HepG2 (cell line): ENCODE data around the gene ADSS1. TPM values are rescaled to one million over a fixed set of nuclear protein-coding genes. Genes with fewer than 3 reads are reported as not detected.

ENCODE experiments used
- ATAC-seq: fragments of 200-7000 bp; cut with Tn5 transposase; 3 replicates; pipeline ENCODE4 v1.9.1; 2020; ENCODE audit warnings: mild to moderate bottlenecking, moderate library complexity
- BruUV-seq: library from RNA; stranded (reverse); fragments of 400-500 nt; replicated peaks from 2 replicates; lab custom pipeline; 2021; lab: Mats Ljungman, UMichigan
- CTCF ChIA-PET: fragments of 300-600 bp; formaldehyde crosslinking; extraction: SDS; loops from one replicate; lab custom pipeline; 2021; ENCODE audit warnings: low total read pairs, inconsistent platforms, low intra/inter-chr PET ratio; lab: Yijun Ruan, JAX
- POLR2A ChIA-PET: fragments of 350-600 bp; sonication (Branson Sonifier 250); formaldehyde crosslinking; loops from one replicate; lab custom pipeline; 2020; ENCODE audit warnings: antibody characterized with exemption, inconsistent platforms; lab: Yijun Ruan, JAX
- DNase-seq: peaks from one replicate; pipeline ENCODE4 v3.0.0-alpha.2; 2015; ENCODE audit warnings: low spot score
- FAIRE-seq: peaks from 3 replicates; lab custom pipeline; 2011; peaks lifted over from hg19 to GRCh38; lab: Jason Lieb, UNC
- H2AFZ ChIP-seq: one replicate; pipeline ENCODE4 v1.6.1; 2011; ENCODE audit warnings: low read length, inconsistent platforms
- H3K27ac ChIP-seq: fragments of 300-600 bp; 3 replicates; pipeline ENCODE4 v1.8.0; 2011; ENCODE audit warnings: mixed run types, mild to moderate bottlenecking, mixed read lengths, low read length, inconsistent platforms; ENCODE audit not compliant: insufficient read depth; ENCODE audit errors: extremely low read length
- H3K27me3 ChIP-seq, 2 experiments: fragments of 200-600 bp in 1 of 2; 2 replicates in 1 of 2; 3 replicates in 1 of 2; pipeline versions ENCODE4 v1.6.0 to v1.8.0; 2011; ENCODE audit warnings: low read length in 2 of 2, mild to moderate bottlenecking in 2 of 2, moderate library complexity in 2 of 2, inconsistent platforms in 1 of 2; ENCODE audit not compliant: insufficient read depth in 2 of 2, control insufficient read depth in 1 of 2
- H3K36me3 ChIP-seq, 2 experiments: fragments of 200-600 bp in 1 of 2; replicated peaks in 1 of 2; 2 replicates in 1 of 2; 3 replicates in 1 of 2; pipeline versions ENCODE4 v1.5.1 to v1.8.0; 2011; ENCODE audit warnings: low read length in 2 of 2, inconsistent platforms in 1 of 2; ENCODE audit not compliant: insufficient read depth in 2 of 2, control insufficient read depth in 1 of 2
- H3K4me1 ChIP-seq: 2 replicates; pipeline ENCODE4 v1.5.1; 2012; ENCODE audit warnings: low read length, inconsistent platforms; ENCODE audit not compliant: insufficient read depth
- H3K4me2 ChIP-seq: 2 replicates; pipeline ENCODE4 v1.6.0; 2011; ENCODE audit warnings: low read depth, low read length, inconsistent platforms
- H3K4me3 ChIP-seq, 3 experiments: fragments of 200-600 bp in 1 of 3; sonication (generic), shearing (Covaris generic) in 1 of 3; replicated peaks in 1 of 3; 2 replicates each; pipeline ENCODE4 v1.5.1; 2011 to 2016; ENCODE audit warnings: low read length in 3 of 3, inconsistent platforms in 2 of 3, low read depth in 2 of 3, mild to moderate bottlenecking in 2 of 3, control low read depth in 1 of 3, mixed read lengths in 1 of 3; ENCODE audit not compliant: insufficient read depth in 1 of 3
- H3K79me2 ChIP-seq: one replicate; pipeline ENCODE4 v1.6.1; 2011; ENCODE audit warnings: low read length, inconsistent platforms; ENCODE audit not compliant: insufficient read depth
- H3K9ac ChIP-seq: 2 replicates; pipeline ENCODE4 v1.6.0; 2011; ENCODE audit warnings: mild to moderate bottlenecking, low read depth, low read length, inconsistent platforms; ENCODE audit not compliant: insufficient read depth
- H3K9me3 ChIP-seq: 2 replicates; pipeline ENCODE4 v1.5.1; 2012; ENCODE audit warnings: mild to moderate bottlenecking, low read length
- H4K20me1 ChIP-seq: 2 replicates; pipeline ENCODE4 v1.6.0; 2011; ENCODE audit warnings: inconsistent platforms, mild to moderate bottlenecking, low read length, moderate library complexity; ENCODE audit not compliant: insufficient read depth
- AKAP8 ChIP-seq: sonication (generic); formaldehyde crosslinking; IDR thresholded peaks from 2 replicates; pipeline ENCODE4 v1.5.1; 2020; ENCODE audit warnings: mild to moderate bottlenecking, missing genetic modification reagents
- RARA ChIP-seq: IDR thresholded peaks from 2 replicates; pipeline ENCODE4 v1.6.1; 2016; ENCODE audit warnings: missing genetic modification reagents, missing compliant biosample characterization
- TFDP1 ChIP-seq: IDR thresholded peaks from 2 replicates; pipeline ENCODE4 v1.6.1; 2016; ENCODE audit warnings: missing compliant biosample characterization, missing genetic modification reagents, borderline replicate concordance
- TRAFD1 ChIP-seq: sonication (generic); formaldehyde crosslinking; IDR thresholded peaks from 2 replicates; pipeline ENCODE4 v1.5.1; 2020; ENCODE audit warnings: missing genetic modification reagents, mild to moderate bottlenecking, borderline replicate concordance
- ZBTB7B ChIP-seq: sonication (generic); formaldehyde crosslinking; IDR thresholded peaks from 2 replicates; pipeline ENCODE4 v1.4.0; 2020; ENCODE audit warnings: missing genetic modification reagents
- ZHX1 ChIP-seq: sonication (generic); formaldehyde crosslinking; IDR thresholded peaks from 2 replicates; pipeline ENCODE4 v1.8.1; 2022; ENCODE audit warnings: low read depth, mild to moderate bottlenecking, missing genetic modification reagents
- ZNF264 ChIP-seq: sonication (generic); formaldehyde crosslinking; IDR thresholded peaks from 2 replicates; pipeline ENCODE4 v1.4.0; 2020; ENCODE audit warnings: missing genetic modification reagents
- ZNF629 ChIP-seq: sonication (generic); formaldehyde crosslinking; conservative IDR thresholded peaks from 2 replicates; pipeline ENCODE4 v1.5.0; 2020; ENCODE audit warnings: missing genetic modification reagents
- ZNF720 ChIP-seq: sonication (generic); formaldehyde crosslinking; IDR thresholded peaks from 2 replicates; pipeline ENCODE4 v1.4.0; 2020; ENCODE audit warnings: missing genetic modification reagents
- WGBS: methylation state at CpG from one replicate; pipeline ENCODE4 v1.1.6; 2017; ENCODE audit warnings: low lambda C conversion rate; 5-methylcytosine and 5-hydroxymethylcytosine counted together
- in situ Hi-C: cut with HindIII; loops from 2 replicates; pipeline ENCODE4 v1.10.0; 2017; ENCODE audit warnings: low pct_unique_long_range_greater_than_20kb; ENCODE audit not compliant: extremely low pct_ligation_motif_present
- intact Hi-C: fragments of 100-400 bp; cut with micrococcal nuclease; formaldehyde crosslinking; loops from one replicate; pipeline ENCODE4 v1.10.0; 2022; ENCODE audit not compliant: unreplicated experiment
- polyA plus RNA-seq, 8 experiments: library from polyadenylated mRNA; depleted of rRNA in 3 of 8; stranded (reverse) in 7 of 8; unstranded in 1 of 8; fragments of >200 nt; fragmentation: Illumina TruSeq in 4 of 8; extraction: Trizol in 4 of 8; gene quantifications; 2 replicates each; pipeline versions ENCODE4 v1.2.1 to v1.2.3, GENCODE V29; 2011 to 2016; ENCODE audit warnings: low read depth in 4 of 8, missing spikeins in 1 of 8, mixed read lengths in 1 of 8; ENCODE audit not compliant: insufficient read depth in 1 of 8
- total RNA-seq, 5 experiments: library from RNA; depleted of rRNA; stranded (reverse); fragments of >200 nt; fragmentation: Illumina TruSeq; extraction: Trizol; gene quantifications; 2 replicates each; pipeline ENCODE4 v1.2.3, GENCODE V29; 2016; ENCODE audit warnings: low read depth in 1 of 5

Gene ADSS1
- total and polyA plus RNA-seq, 2 of the 13 experiments (the other 11 are each of a cell fraction or from before 2014, with no cell fraction given), result 1.0 to 36.7 TPM

- intact Hi-C loops, result no loop called here
- TF ChIP-seq ZNF629 (no peak), AKAP8 (CRISPR knock-in tag) (peak; percentile 82)
- TF ChIP-seq, all 625 proteins: peak for 1
- no CpG with 5 or more reads among the region's 6 CpGs for WGBS
- Histone ChIP-seq H2AFZ (no peak overlapping the region), H3K36me3 (no peaks in the 10 kb centered on the region; a peak in 1 of 5 replicates), H3K27me3 (no peaks in the 10 kb centered on the region), H3K27ac (peak overlapping the region; percentile 79), H4K20me1 (no peaks in the 10 kb centered on the region), H3K9ac (no peak overlapping the region), H3K4me2 (no peak overlapping the region), H3K4me1 (peaks cover 70% of the 10 kb centered on the region), H3K9me3 (no peaks in the 10 kb centered on the region), H3K79me2 (no peaks in the 10 kb centered on the region), H3K4me3 (no peak overlapping the region)
- BruUV-seq, result no TSS peak
- POLR2A ChIA-PET, result interaction anchor here (1.4 to 7.7 kb wide), 3 partner anchors 9 to 46 kb away, joined by 3 to 68 read pairs (median 4); partner anchors contain the start of gene SIVA1
- CTCF ChIA-PET, result no interaction called here
- in situ Hi-C loops, result no loop called here
- ATAC-seq (no peak), DNase-seq (no peak), FAIRE-seq (no peak)
Measured at GRCh38 chr14:104734051-104734587, 10.1 kb downstream of the ADSS1 start.

- 93% methylated on average over 3 of the region's 9 CpGs for WGBS
- in situ Hi-C loops, result no loop called here
- TF ChIP-seq TRAFD1 (CRISPR knock-in tag) (0 out of 2 replicates have a peak, but pooled peaks have one; percentile 3), ZNF720 (CRISPR knock-in tag) (no peak), ZHX1 (no peak), ZBTB7B (CRISPR knock-in tag) (no peak), RARA (CRISPR knock-in tag) (no peak), ZNF264 (no peak), TFDP1 (no peak)
- TF ChIP-seq, all 625 proteins: peak for 1
- H3K27me3 ChIP-seq, result no peaks in the 10 kb centered on the region
- DNase-seq (no peak), ATAC-seq (no peak), FAIRE-seq (no peak)
- peak overlapping the region; percentile 37; the same call in 1 of the 2 replicates for H3K9ac ChIP-seq
- no TSS peak for BruUV-seq
- no peak overlapping the region for H2AFZ ChIP-seq
- ChIA-PET CTCF (no interaction called here), POLR2A (interaction anchor here (1.4 to 7.7 kb wide), 4 partner anchors 9 to 69 kb away, joined by 3 to 68 read pairs (median 6); partner anchors contain the start of gene SIVA1)
- peak overlapping the region; percentile 24 for H3K4me2 ChIP-seq
- peak overlapping the region; percentile 79 for H3K27ac ChIP-seq
- H3K79me2 ChIP-seq, result no peaks in the 10 kb centered on the region
- peaks cover 70% of the 10 kb centered on the region for H3K4me1 ChIP-seq
- intact Hi-C loops, result no loop called here
- no peaks in the 10 kb centered on the region; a peak in 1 of 5 replicates for H3K36me3 ChIP-seq
- no peaks in the 10 kb centered on the region for H4K20me1 ChIP-seq
- H3K9me3 ChIP-seq, result no peaks in the 10 kb centered on the region
- H3K4me3 ChIP-seq, result peak overlapping the region in 1 of 3 experiments; percentile 7; a peak in 1 of 6 replicates
Measured at GRCh38 chr14:104734601-104734990, 10.6 kb downstream of the ADSS1 start.
